Stomach (tissue), 4 donors: Measurements from ENCODE around the gene SYNE2.

ENCODE experiments used
- EP300 ChIP-seq: sonication (generic); formaldehyde crosslinking; IDR thresholded peaks from one replicate; pipeline ENCODE4 v1.6.1; 2017; ENCODE audit warnings: antibody characterized with exemption
- POLR2A ChIP-seq, 4 donors: fragments of 450-650 bp; IDR thresholded peaks; one replicate each; pipeline ENCODE4 v1.6.1; 2016; ENCODE audit warnings: antibody characterized with exemption in 4 of 4, control low read depth in 2 of 4, mild to moderate bottlenecking in 1 of 4, moderate library complexity in 1 of 4
- TF ChIP-seq, protein P1 (sequence below), 7 experiments: fragments of 450-650 bp in 4 of 7; fragments of 200-600 bp in 3 of 7; sonication (generic) in 3 of 7; IDR thresholded peaks; one replicate each; pipeline ENCODE4 v1.5.1; 2016 to 2019; ENCODE audit warnings: antibody characterized with exemption in 7 of 7, control low read depth in 2 of 7, mild to moderate bottlenecking in 1 of 7

GRCh38 chr14:63952933-63953437, 100.2 kb downstream of the SYNE2 start:
- TF ChIP-seq, protein P1, sequence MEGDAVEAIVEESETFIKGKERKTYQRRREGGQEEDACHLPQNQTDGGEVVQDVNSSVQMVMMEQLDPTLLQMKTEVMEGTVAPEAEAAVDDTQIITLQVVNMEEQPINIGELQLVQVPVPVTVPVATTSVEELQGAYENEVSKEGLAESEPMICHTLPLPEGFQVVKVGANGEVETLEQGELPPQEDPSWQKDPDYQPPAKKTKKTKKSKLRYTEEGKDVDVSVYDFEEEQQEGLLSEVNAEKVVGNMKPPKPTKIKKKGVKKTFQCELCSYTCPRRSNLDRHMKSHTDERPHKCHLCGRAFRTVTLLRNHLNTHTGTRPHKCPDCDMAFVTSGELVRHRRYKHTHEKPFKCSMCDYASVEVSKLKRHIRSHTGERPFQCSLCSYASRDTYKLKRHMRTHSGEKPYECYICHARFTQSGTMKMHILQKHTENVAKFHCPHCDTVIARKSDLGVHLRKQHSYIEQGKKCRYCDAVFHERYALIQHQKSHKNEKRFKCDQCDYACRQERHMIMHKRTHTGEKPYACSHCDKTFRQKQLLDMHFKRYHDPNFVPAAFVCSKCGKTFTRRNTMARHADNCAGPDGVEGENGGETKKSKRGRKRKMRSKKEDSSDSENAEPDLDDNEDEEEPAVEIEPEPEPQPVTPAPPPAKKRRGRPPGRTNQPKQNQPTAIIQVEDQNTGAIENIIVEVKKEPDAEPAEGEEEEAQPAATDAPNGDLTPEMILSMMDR (IDR thresholded peaks at IDR 0.05): no peak
- TF ChIP-seq EP300 (no peak), POLR2A (IDR thresholded peaks at IDR 0.05) (no peak)
